Measurements from ENCODE around the gene SPEG. TPM values are rescaled to one million over a fixed set of nuclear protein-coding genes. Genes with fewer than 3 reads are reported as not detected.

The SPEG gene
- total RNA-seq, 1 experiment from 2014 or later = 16.7 TPM

- no peak overlapping the region for H3K27ac Mint-ChIP-seq (ENCODE audit: unreplicated experiment)
- peaks cover 17% of the 10 kb centered on the region for H3K4me1 Mint-ChIP-seq (ENCODE audit: low read depth, unreplicated experiment)
- peaks cover 25% of the 10 kb centered on the region for H3K27me3 Mint-ChIP-seq (ENCODE audit: unreplicated experiment)
- DNase-seq = no peak
- CTCF ChIA-PET = interaction anchor here (1.0 to 4.4 kb wide), 2 partner anchors 36 to 126 kb away, joined by 3 to 48 read pairs; no protein-coding TSS in a partner anchor
- TF ChIP-seq, protein P1, sequence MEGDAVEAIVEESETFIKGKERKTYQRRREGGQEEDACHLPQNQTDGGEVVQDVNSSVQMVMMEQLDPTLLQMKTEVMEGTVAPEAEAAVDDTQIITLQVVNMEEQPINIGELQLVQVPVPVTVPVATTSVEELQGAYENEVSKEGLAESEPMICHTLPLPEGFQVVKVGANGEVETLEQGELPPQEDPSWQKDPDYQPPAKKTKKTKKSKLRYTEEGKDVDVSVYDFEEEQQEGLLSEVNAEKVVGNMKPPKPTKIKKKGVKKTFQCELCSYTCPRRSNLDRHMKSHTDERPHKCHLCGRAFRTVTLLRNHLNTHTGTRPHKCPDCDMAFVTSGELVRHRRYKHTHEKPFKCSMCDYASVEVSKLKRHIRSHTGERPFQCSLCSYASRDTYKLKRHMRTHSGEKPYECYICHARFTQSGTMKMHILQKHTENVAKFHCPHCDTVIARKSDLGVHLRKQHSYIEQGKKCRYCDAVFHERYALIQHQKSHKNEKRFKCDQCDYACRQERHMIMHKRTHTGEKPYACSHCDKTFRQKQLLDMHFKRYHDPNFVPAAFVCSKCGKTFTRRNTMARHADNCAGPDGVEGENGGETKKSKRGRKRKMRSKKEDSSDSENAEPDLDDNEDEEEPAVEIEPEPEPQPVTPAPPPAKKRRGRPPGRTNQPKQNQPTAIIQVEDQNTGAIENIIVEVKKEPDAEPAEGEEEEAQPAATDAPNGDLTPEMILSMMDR (IDR thresholded peaks at IDR 0.05; ENCODE audit: unreplicated experiment) = no peak
- no peaks in the 10 kb centered on the region for H3K36me3 Mint-ChIP-seq (ENCODE audit: insufficient read depth, unreplicated experiment)
- no peak overlapping the region for H3K4me3 Mint-ChIP-seq (ENCODE audit: low read depth, unreplicated experiment)
- intact Hi-C loops (cut with micrococcal nuclease; ENCODE audit: unreplicated experiment) = no loop called here
- no TSS peak for BruUV-seq (replicated peaks)
- no peaks in the 10 kb centered on the region for H3K9me3 Mint-ChIP-seq (ENCODE audit: low read depth, unreplicated experiment)
Observed at GRCh38 chr2:219404291-219404910, 30.2 kb upstream of the SPEG start.

GRCh38 chr2:219404954-219405353 is 29.7 kb upstream of the SPEG start:
- no peaks in the 10 kb centered on the region for H3K36me3 Mint-ChIP-seq (ENCODE audit: insufficient read depth, unreplicated experiment)
- no peak overlapping the region for H3K4me3 Mint-ChIP-seq (ENCODE audit: low read depth, unreplicated experiment)
- BruUV-seq (replicated peaks) = no TSS peak
- H3K27ac Mint-ChIP-seq (ENCODE audit: unreplicated experiment) = no peak overlapping the region
- H3K27me3 Mint-ChIP-seq (ENCODE audit: unreplicated experiment) = peaks cover 28% of the 10 kb centered on the region
- no peak for DNase-seq
- peaks cover 14% of the 10 kb centered on the region for H3K4me1 Mint-ChIP-seq (ENCODE audit: low read depth, unreplicated experiment)
- intact Hi-C loops (cut with micrococcal nuclease; ENCODE audit: unreplicated experiment) = no loop called here
- H3K9me3 Mint-ChIP-seq (ENCODE audit: low read depth, unreplicated experiment) = no peaks in the 10 kb centered on the region
- TF ChIP-seq, protein P1 (IDR thresholded peaks at IDR 0.05; ENCODE audit: unreplicated experiment) = no peak
- CTCF ChIA-PET = interaction anchor here (1.0 to 4.4 kb wide), 2 partner anchors 36 to 125 kb away, joined by 3 to 48 read pairs; no protein-coding TSS in a partner anchor

- Mint-ChIP-seq H3K27ac (ENCODE audit: unreplicated experiment) (no peak overlapping the region), H3K4me1 (ENCODE audit: low read depth, unreplicated experiment) (peaks cover 9% of the 10 kb centered on the region)
- BruUV-seq (replicated peaks) = no TSS peak
Observed at GRCh38 chr2:219405451-219405850, 29.2 kb upstream of the SPEG start.

GRCh38 chr2:219405958-219406860 is 28.4 kb upstream of the SPEG start:
- Mint-ChIP-seq H3K36me3 (ENCODE audit: insufficient read depth, unreplicated experiment) (no peaks in the 10 kb centered on the region), H3K4me3 (ENCODE audit: low read depth, unreplicated experiment) (no peak overlapping the region)
- CTCF ChIA-PET = no interaction called here

More at GRCh38 chr2:219405451-219405850, 29.2 kb upstream of the SPEG start:
- Mint-ChIP-seq H3K4me3 (ENCODE audit: low read depth, unreplicated experiment) (no peak overlapping the region), H3K9me3 (ENCODE audit: low read depth, unreplicated experiment) (no peaks in the 10 kb centered on the region), H3K36me3 (ENCODE audit: insufficient read depth, unreplicated experiment) (no peaks in the 10 kb centered on the region), H3K27me3 (ENCODE audit: unreplicated experiment) (peaks cover 28% of the 10 kb centered on the region)
- CTCF ChIA-PET = interaction anchor here (4.4 kb wide), 1 partner anchor 125 kb away, joined by 48 read pairs; no protein-coding TSS in a partner anchor
- intact Hi-C loops (cut with micrococcal nuclease; ENCODE audit: unreplicated experiment) = no loop called here
- TF ChIP-seq, protein P1 (IDR thresholded peaks at IDR 0.05; ENCODE audit: unreplicated experiment) = no peak
- no peak for DNase-seq

More at GRCh38 chr2:219405958-219406860, 28.4 kb upstream of the SPEG start:
- BruUV-seq (replicated peaks) = no TSS peak
- intact Hi-C loops (cut with micrococcal nuclease; ENCODE audit: unreplicated experiment) = no loop called here
- DNase-seq = no peak
- TF ChIP-seq, protein P1 (IDR thresholded peaks at IDR 0.05; ENCODE audit: unreplicated experiment) = no peak
- Mint-ChIP-seq H3K27me3 (ENCODE audit: unreplicated experiment) (peaks cover 28% of the 10 kb centered on the region), H3K4me1 (ENCODE audit: low read depth, unreplicated experiment) (peaks cover 8% of the 10 kb centered on the region), H3K9me3 (ENCODE audit: low read depth, unreplicated experiment) (no peaks in the 10 kb centered on the region), H3K27ac (ENCODE audit: unreplicated experiment) (no peak overlapping the region)

Data from Calu3 (cell line).